GM21423 (cell line): ENCODE measurements around the gene ARFGEF2.

Experiments
- ATAC-seq: cut with Tn5 transposase; IDR thresholded peaks from one replicate; pipeline ENCODE4 v1.9.1; 2021; ENCODE audit warnings: mild to moderate bottlenecking, moderate library complexity; ENCODE audit not compliant: unreplicated experiment

ARFGEF2 gene

DNA sequence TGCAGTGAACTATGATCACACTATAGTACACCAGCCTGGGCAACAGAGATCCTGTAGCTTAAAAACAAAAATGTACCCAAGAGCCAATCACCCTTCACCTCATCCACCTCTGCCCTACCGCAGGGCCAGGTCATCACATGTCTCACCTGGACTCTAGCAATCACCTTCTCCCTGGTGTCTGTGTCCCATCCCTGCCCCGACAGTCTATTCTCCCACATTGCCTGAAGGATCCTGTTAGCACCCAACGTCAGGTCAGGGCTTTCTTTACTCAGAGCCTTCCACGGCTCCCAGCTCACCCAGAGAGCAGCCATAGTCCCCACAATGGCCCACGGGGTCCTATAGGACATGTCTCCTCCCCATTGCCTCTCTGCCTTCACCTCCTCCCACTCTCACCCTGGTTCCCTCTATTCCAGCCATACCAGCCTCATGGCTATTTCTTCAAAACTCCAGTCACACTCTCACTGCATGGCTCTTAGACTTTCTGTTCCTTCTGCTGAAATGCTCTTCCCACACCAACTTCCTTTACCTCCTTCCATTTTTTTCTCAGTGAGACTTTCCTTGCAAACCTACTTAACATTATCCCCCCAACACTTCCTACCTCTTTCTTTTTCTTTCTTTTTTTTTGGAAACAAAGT is 22.5 kb upstream of the ARFGEF2 start:
- no peak for ATAC-seq

DNA sequence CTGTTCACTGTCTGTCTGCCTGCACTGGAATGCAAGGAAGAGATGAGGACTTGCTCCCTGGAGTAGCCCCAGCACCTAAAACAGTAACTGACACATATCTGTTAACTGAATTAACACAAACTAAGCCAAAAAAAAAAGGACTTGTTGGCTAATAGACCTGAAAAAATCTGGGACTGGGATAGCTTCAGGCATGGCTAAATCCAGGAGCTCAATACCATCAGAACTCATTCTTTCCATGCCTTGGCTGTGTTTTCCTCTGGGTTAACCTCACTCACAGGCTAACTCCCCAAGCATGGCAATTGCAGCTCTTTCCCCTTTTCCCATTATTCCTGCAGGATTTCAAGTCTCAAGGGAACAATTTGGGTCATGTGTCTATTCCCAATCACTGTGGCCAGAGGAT is 21.6 kb upstream of the ARFGEF2 start:
- ATAC-seq: no peak

DNA sequence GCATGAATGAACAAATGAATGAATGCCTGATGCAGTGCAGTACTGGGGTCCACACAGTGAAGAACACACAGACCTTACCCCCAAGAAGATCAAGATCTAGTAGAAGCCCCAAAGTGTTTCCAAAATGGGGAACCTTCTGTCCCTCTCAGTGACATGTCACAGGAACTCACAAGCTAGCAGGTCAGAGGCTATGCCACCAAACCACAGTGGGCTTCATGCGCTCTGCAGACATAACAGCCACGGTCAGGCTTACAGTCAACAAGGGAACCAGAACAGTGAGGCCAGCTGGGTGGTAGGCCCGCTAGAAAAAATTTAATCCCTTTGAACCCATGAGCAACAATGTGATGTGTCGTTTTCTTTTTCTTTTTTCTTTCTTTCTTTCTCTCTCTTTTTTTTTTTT is 20.2 kb upstream of the ARFGEF2 start:
- no peak for ATAC-seq

DNA sequence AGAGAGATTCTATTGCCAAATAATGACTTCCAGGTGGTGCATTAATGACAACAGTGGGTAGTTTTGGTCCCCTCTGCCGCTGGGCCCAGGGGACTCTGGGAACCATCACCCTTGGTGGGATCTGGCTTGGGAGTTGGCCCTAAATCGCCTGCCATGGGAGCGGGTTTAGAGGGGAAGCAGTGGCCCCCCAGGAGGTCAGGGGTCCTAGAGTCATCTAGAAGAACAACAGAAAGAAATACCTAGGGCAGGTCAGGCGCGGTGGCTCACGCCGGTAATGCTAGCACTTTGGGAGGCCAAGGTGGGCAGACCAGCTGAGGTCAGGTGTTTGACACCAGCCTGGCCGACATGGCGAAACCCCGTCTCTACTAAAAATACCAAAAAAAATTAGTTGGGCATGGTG is 17.8 kb upstream of the ARFGEF2 start:
- no peak for ATAC-seq

DNA sequence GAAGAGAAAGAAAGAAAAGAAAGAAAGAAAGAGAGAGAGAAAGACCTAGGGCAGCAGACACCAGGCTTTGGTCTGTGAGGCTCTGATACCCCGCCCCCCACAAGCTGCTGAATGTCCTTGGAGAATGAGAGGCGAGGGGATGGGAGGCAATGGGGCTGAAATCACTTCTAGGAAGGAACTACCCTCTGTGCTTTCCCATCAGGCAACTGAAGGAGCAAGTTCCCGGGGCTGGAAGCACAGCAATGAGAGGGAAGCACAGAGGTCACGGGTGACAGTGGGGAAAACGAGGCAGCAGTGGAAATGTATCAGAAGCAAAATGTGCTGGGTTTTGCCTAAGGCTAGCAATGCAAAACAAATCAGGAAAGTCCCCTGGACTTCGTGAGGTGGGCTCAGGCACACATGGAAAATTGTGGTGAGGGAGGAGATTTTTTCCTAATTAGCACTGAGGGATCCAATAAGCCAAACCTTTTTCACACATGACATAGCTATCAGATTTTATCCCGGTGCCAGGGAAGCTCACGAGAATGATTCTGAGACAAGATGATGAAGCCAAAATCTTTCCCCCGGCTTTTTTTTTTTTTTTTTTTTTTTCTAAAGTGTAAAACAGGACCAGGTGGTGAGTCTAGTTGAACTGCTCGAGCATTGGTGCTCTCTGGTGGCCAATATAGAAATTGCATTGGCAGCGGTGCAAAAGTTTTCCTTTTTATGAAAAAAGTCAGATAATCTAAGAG is 16.8 kb upstream of the ARFGEF2 start:
- ATAC-seq: no peak

DNA sequence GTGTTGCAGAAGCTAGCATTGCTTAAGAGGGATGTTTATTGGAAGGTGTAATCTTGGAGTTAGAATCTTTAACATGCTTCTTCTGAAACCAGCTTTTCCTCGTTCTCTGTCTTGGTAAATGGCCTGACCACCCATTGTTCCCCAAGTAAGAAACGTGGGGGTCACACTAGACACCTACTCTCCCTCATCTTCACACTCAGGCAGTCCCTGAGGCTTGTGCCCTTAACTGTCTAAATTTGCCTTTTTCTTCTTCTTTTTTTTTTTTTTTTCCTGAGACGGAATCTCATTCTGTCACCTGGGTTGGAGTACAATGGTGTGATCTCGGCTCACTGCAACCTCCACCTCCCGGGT is 16.2 kb upstream of the ARFGEF2 start:
- no peak for ATAC-seq

DNA sequence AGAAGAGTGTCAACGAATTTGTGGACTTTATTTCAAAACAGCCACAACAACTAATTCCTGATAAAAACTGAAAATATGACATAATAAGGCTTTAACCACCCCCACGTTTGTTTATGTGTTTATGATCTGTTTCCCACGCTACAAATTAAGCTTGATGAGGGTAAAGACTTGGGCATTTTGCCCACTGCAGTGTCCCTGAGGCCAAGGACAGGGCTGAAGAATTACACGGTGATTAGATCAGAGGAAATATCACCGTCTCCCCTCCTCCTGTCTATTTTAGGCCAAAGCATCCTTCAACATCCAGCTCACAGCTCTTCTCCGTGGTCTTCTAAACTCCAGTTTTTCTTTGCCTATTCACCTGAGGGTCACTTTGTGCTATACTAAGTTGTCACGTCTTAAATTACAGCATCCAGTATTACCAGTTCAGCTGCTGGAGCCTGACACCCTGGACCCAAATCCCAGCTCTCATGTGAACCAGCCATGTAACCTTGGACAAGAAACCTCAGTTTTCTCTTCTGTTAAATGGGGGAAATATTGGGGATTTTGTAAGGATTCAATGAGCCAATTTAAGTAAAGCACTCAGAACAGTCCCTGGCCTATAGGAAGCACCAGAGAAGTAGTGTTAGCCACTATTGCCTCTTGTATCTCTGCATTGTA is 15.2 kb upstream of the ARFGEF2 start:
- ATAC-seq: no peak

DNA sequence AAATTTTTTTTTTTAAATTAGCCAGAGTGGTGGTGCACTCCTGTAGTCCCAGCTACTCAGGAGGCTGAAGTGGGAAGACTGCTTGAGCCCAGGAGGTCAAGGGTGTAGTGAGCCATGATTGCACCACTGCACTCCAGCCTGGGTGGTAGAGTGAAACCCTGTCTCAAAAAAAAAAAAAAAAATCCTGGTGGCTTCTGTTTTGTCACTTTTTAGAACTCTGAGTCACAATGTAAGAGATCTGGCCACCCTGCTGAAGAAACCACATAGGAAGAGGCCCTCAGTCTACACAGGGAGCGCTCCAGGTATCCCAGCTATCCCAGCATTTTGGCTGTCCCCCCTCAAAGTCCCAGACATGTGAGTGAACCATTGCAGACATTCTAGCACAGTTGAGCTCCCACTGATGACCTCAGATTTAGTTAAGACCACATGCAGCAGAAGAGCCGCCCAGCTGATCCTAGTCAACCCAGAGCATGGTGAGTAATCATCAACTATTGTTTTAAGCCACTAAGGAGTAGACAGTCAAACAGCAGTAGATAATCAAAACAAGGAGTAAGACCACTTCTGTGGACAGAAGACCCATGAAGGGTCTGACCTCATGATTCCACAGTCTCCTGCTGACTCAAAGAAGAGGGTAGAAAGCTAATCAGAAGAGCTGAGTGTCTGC is 12.7 kb upstream of the ARFGEF2 start:
- ATAC-seq: no peak

DNA sequence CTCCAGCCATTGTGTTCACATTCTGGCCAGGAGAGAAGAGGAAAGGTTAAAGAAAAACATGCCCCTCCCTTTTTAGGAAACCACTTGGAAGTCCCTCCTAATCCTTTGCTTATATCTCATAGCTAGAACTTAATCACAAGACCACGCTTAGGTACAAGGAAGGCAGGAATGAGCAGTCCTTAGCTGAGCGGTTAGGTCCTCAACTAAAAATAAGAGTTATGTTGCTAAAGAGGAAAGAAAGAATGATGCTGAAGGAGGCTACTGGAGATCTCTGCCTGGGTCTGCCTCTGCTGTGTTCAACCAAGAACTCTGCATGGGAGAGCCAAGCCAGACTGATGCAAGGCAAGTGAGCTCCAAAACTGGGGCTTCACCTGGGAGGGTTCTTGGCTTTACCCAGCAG is 11.6 kb upstream of the ARFGEF2 start:
- no peak for ATAC-seq

DNA sequence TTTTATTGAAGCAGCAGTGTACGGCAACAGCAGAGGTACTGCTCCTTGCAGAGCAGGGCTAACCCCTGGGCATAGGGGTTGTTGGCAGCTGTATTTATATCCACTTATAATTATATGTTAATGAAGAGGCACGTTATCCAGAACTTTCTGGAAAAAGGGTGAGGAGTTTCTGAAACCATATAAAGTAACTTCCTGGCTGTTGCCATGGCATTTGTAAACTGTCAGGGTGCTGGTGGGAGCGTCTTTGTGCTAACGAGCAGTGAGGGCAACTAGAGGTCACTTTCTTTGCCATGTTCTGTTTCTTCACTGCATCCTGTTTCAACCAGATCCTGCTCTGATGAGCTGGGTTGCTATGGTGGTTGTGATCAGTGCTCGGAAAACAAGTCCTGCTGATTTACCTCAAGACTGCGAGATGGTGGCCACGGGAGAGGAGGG is 11.1 kb upstream of the ARFGEF2 start:
- no peak for ATAC-seq

DNA sequence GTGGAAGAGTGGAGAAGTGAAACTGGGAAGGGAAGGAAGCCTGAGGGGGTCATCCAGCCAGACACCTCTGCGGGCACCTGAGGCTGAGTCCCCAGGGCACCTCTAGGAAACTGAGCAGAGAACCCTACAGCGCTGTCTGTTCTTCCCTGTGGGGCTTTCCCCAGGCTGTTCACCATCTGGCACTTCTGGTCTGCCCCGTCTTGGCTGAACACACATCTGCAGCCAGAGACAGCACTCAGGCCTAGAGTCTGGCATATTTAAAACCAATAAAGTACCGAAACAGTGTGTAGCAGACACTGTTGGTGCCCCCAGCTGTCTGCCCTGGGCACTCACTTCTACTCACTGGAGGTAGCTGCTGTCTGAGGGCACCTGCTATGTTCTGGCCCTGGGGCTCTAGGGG is 9.4 kb upstream of the ARFGEF2 start:
- peak; percentile 87 for ATAC-seq

DNA sequence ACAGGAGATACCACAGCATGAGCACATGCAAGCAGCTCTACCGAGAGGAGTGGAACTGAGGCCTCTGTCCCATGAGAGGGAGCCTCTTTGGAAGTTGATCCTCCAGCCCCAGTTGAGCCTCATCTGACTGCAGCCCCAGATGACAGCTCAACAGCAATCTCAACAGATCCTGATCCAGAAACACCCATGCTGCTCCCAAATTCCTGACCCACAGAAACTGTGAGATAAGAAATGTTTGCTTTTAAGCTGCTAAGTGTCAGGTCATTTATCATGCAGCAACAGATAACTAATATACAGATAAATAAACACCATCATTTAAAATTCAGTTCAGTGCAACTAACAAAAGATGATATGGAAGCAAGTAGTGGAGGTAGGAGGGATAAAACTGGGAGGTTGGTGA is 4.8 kb upstream of the ARFGEF2 start:
- no peak for ATAC-seq

DNA sequence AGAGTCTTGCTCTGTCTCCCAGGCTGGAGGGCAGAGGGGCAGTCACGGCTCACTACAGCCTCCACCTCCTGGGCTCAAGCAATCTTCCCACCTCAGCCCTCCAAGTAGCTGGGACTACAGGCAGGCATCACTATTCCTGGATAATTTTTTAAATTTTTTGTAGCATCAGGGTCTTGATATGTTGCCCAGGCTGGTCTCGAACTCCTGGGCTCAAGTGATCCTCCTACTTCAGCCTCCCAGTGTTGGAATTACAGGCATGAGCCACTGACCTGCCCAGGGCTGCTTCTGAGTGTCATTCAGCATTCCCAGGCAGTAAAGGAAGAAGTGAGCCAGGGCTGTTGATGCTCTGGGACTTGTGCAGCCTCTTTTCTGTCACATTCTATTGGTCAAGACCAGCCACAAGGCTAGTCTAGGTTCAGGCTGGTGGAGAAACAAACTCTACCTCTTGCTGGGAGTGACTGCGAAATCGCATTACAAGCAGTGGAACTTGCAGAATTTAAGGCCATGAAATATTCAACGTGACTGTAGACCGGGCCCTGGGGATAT is 2.1 kb upstream of the ARFGEF2 start:
- no peak for ATAC-seq

DNA sequence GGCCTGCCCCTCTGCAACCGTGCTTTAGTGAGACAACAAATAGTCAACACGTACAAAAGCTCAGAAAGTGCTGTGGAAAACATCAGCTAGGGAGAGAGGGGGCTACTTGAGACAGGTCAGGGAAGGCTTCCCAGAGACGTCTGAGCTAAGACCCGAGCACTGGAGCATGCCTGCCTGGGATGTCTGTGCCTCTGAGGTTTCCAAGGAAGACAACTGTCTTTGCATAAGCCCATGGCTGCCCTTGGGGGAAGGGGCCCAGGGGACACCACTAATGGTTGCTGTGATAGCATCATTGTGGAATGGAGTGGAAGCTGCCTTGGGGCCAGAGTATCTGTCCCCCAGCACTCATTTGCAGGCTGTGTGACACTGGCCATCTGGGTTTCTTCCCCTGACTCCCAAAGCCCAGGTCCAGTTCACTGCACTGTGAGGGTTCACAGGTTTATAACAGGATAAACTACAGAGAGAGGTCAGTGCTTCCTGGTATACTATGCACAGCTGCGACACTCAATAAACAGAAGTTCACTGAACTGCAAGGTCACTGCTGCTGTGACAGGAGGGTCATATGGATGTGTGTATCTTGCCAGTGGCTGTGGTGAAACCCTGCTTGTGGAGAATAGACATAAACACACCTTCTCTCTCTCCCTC is 1.5 kb upstream of the ARFGEF2 start:
- ATAC-seq: no peak

DNA sequence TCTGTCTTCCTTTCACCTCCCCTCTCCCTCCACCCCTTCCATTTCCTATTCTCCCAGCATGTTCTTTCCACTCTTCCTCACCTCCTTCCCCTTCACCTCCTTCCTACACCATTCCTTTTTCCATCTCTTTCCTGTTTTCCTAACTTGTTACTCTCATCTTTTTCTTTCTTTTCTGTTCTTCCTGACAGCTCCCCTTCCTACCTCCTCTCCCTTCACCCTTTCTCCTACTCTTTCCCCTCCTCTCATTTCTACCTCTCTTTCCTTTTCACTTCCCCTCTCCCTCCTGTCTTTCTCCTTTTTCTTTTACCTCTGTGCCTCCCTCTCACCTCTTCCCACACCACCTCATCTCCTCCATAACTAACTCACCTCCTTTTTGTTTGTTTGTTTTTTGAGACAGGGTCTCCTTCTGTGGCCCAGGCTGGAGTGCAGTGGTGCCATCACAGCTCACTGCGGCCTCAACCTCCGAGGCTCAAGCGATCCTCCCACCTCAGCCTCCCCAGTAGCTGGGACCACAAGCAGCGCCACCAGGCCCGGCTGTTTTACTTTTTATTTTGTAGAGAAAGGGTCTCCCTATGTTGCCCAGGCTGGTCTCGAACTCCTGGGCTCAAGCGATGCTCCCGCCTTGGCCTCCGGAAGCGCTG is 864 bp upstream of the ARFGEF2 start:
- ATAC-seq: no peak

DNA sequence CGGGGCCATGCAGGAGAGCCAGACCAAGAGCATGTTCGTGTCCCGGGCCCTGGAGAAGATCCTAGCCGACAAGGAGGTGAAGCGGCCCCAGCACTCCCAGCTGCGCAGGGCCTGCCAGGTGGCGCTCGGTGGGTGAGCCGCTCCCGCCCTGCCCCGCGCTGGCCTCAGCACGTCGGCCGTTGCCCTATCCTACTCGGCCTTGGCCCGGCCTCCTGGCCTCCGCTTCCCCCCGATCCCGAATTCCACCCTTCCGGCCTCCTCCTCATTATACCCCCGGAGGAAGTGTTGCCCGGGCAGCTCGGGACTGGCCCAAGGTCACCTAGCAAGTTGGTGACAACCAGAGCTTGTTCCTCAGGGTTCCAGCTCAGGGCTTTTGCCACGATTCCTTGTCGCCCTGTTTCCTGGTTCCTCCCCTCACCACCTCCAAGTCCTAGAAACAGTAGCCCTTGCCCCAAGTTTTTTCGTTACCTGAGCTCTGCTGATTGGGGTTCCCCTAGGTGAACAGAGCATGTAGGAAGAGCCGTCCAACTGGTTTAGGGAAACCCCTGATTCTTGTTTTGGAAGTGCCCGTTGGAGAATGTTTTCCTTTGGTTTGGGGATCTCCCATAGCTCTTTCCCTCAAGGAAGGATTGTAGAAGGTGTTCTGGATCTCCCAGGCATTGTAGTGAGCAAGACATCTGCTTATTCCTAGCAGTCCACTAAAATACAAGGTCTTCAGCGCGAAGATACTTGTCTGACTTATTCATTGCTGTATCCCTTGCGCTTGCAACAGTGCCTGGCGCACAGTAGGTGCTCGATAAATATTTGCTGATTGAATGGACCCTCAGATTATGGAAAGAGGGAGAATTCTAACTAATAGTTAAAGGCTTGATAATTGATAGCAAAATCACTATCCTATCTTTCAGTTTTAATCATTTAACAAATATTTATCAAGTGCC is 641 bp downstream of the ARFGEF2 start:
- ATAC-seq: peak; percentile 38

DNA sequence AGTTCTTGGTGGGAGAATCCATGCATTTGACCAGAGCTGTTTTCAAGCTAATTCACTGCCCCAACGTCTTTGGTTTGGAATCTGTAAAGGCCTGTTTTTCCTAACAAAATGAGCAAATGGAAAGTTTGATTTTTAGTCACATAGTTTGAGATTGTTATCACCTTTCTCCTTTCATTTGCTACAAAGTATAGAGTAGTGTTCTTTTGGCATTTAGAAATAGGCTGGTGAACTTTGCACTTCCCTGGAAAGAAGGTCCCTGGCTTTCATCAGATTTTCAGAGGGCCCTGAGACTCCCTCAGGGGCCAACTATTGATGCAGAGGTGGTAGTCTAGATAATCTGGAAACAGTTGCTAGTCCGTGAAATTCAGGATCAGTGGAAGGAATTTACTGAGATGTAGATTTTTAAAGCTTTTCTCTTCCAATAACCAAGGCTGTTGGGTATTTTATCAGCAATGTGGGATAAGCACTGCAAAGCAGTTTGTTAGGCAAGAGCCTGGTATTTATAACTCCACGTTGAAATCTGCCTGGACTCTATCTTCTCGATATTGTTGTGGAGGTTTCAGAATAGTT is 1.7 kb downstream of the ARFGEF2 start:
- ATAC-seq: no peak

DNA sequence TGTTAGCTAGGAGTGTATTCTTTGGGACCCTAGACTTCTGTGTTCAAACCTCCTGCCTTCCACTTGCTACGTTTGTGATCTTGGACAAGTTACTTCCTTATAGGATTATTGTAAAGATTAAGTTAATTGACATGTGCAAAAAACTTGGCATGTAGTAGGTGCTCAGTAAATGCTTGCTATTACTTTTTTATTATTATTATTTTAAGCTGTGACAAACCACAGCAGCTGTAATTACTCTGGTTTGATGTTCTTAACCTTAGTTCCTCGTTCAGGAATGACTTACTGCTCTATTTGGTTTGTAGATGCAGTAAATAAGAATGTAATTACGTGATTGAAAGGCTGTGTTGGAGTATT is 3.2 kb downstream of the ARFGEF2 start:
- no peak for ATAC-seq

DNA sequence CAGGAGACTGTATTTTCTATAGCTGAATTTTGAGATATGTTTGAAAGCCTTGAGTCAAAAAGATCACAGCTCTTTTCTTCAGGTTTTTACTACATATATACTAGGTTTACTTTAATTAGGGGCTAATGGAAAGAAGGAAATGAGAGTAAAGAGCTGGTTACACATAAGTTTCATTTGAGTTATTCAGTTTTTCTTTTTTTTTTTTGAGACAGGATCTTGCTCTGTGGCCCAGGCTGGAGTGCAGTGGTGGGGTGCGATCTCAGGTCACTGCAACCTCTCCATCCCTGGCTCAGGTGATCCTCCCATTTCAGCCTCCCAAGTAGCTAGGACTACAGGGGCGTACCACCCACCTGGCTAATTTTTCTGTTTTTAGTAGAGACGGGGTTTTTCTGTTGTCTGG is 4.8 kb downstream of the ARFGEF2 start:
- no peak for ATAC-seq
